HG03103 (cell line): ENCODE measurements around the gene NUBP2.
A peak's percentile ranks its signal among the peaks of the same experiment; 100 is the strongest.

ENCODE experiments used
- ATAC-seq: cut with Tn5 transposase; IDR thresholded peaks from one replicate; pipeline ENCODE4 v1.9.1; 2021; ENCODE audit warnings: low read depth; ENCODE audit not compliant: unreplicated experiment

Gene NUBP2

GRCh38 chr16:1781758-1782407 is 877 bp upstream of the NUBP2 start:
- peak; percentile 0 for ATAC-seq

GRCh38 chr16:1784977-1785845 is 2.5 kb downstream of the NUBP2 start:
- no peak for ATAC-seq

- no peak for ATAC-seq
Observed at GRCh38 chr16:1785846-1786170, 3.0 kb downstream of the NUBP2 start.

GRCh38 chr16:1786242-1787055 is 3.7 kb downstream of the NUBP2 start:
- no peak for ATAC-seq

- no peak for ATAC-seq
Observed at GRCh38 chr16:1787056-1787321, 4.2 kb downstream of the NUBP2 start.

GRCh38 chr16:1787322-1788094 is 4.7 kb downstream of the NUBP2 start:
- ATAC-seq, result no peak

- no peak for ATAC-seq
Observed at GRCh38 chr16:1788095-1788707, 5.4 kb downstream of the NUBP2 start.

GRCh38 chr16:1788708-1789100 is 5.9 kb downstream of the NUBP2 start:
- no peak for ATAC-seq

- ATAC-seq, result no peak
Observed at GRCh38 chr16:1789643-1790045, 6.9 kb downstream of the NUBP2 start.

GRCh38 chr16:1790261-1790610 is 7.5 kb downstream of the NUBP2 start:
- no peak for ATAC-seq

GRCh38 chr16:1790611-1791255 is 8.0 kb downstream of the NUBP2 start:
- no peak for ATAC-seq

GRCh38 chr16:1791256-1791942 is 8.6 kb downstream of the NUBP2 start:
- no peak for ATAC-seq

- ATAC-seq, result no peak
Observed at GRCh38 chr16:1791943-1792812, 9.4 kb downstream of the NUBP2 start.

GRCh38 chr16:1792836-1793577 is 10.2 kb downstream of the NUBP2 start:
- ATAC-seq, result no peak

- no peak for ATAC-seq
Observed at GRCh38 chr16:1793578-1794220, 10.9 kb downstream of the NUBP2 start, which contains the start of gene IGFALS. Gene IGFALS (minus strand): TSS chr16:1793705. CDS start chr16:1793652, 53 bp downstream.

GRCh38 chr16:1794221-1794871 is 11.6 kb downstream of the NUBP2 start:
- ATAC-seq, result no peak
